Activated T-cell treated with anti-CD3 and anti-CD28 coated beads for 4 hours (primary cell): ENCODE data around the gene TM7SF3.
A peak's percentile ranks its signal among the peaks of the same experiment; 100 is the strongest.
"Not testable (repeated sequence)": the region's sequence is repeated elsewhere in the genome, so short reads cannot be mapped to it uniquely, and the experiment has no call there.

ENCODE experiments used
- DNase-seq: peaks from one replicate; pipeline ENCODE4 v3.0.0-alpha.2; 2020

The TM7SF3 gene

GRCh38 chr12:26976687-26977086 is 37.5 kb downstream of the TM7SF3 start:
- DNase-seq, result no peak

DNA sequence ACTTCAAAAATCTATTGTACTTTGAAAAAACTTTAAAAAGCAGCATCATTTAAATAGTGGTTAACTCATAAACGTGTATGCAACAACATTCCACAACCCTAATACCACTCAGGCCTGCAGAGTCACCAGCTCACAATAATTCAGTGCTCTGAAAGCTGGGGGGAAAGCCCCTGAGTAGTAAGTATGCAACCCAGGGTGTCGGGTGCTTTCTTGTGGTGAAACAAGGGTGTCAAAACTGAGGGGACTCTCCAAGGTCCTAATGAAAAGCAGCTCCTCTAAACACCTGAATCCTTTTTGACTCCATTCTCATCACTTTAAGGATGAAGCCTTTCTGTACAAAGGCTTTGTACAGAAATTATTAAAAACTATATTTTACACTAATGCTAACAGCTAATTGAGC is 42.2 kb downstream of the TM7SF3 start:
- peak; percentile 23 for DNase-seq

DNA sequence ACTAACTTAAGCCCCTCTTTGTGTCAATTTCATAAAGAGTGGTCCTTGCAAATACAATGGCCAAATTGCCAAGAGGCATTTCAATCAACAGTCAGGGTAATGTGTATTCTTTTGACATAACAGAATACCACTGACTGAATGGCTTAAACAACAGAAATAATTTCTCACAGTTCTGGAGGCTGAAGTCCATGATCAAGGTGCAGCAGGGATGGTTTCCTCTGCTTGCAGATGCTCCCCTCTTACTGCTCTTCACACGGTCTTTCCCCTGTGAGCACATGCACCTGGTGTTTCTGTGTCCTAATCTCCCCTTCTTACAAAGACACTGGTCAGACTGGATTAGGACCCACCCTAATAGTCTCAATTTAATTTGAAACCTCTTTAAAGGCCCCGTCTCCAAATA is 44.0 kb downstream of the TM7SF3 start:
- DNase-seq, result no peak

DNA sequence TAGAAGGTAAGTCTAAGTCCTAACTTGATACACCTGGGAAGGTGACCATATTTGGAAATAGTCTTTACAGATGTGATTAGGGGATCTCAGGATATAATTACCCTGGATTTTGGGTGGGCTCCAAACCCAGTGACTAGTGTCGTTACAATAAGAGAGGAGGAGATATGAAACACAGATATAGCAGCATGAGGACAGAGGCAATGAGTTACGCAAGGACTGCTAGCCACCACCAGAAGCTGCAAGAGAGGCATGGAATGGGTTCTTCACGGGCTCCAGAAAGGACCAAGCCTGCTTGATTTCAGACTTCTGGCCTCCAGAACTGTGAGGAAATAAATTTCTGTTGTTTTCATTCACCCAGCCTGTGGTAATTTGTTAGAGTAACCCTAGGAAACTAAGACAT is 47.3 kb downstream of the TM7SF3 start:
- no peak for DNase-seq

DNA sequence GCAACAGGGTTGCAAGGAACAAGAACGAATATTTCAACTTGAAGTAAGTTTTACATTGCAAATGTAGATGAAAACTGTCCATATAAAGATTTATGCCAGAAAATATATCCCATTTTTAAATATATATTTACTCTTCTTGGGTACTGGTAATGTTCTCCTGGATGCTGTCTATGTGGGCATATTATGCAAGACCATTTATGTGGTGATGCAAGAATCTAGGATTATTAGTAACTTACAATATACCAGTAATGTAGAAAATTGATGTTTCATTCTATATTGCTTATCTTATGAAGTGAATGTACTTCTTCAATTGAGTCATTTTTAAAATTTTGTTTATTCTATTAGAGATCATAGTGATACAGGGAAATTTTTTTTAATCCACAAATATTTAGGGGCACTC is 50.8 kb downstream of the TM7SF3 start:
- DNase-seq, result no peak

- no peak for DNase-seq
Measured at GRCh38 chr12:26961803-26962202, 52.4 kb downstream of the TM7SF3 start.

- not testable (repeated sequence) for DNase-seq
Measured at GRCh38 chr12:26961391-26961790, 52.8 kb downstream of the TM7SF3 start.

GRCh38 chr12:26954027-26954426 is 60.2 kb downstream of the TM7SF3 start:
- no peak for DNase-seq

DNA sequence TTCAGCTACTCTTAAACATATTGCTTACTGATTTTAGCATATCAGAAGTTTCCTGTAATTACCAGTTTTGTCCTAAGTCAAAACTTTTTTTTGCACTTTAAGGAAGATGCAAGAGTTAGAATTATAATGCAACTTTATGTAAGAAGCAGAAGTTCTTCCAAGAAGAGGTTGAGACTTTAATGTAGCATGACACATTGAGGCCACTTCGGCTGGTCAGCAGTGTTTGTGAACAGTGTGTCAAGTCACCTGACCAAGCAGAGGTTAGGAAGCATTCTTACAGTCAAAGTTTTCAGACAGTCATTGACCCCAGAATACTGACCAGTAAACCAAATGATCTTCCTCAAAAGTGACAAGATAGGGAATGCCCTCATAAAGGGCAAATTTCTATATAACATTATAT is 60.7 kb downstream of the TM7SF3 start:
- DNase-seq, result no peak

DNA sequence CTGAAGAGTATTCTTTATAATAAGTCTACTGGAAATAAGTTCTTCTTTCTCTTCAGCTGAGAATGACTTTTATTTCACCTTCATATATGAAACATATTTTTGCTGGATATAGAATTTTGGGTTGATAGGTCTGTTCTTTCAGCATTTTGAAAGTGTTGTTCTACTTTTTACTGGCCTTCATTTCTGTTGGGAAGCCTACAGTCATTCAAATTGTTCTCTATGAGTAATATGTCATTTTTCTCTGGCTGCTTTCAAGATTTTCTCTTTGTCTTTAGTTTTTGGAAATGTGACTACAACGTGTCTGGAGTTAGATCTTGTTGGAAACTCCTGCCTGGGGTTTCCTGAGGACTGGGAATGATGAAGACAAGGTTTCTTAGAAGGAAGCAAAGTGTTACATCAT is 65.9 kb downstream of the TM7SF3 start:
- no peak for DNase-seq

DNA sequence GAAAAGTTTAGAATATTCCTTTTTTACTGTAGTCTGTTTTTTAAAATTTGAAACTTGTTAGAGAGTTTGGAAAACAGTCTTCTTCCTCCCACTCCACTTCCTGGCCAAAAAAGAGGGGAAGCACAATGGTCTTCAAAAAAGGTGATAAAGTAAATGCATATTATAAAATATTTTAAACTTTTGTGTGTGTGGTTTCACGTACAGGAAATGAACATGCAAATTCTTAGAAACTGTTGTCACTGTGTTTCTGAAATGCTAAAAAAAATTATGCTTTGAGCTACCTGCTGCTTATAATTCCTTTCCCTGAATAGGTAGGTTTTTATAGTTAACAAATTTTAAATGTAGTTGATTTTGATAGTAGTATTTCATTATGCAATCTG is 73.0 kb downstream of the TM7SF3 start:
- DNase-seq, result no peak

GRCh38 chr12:26940516-26941214 is 73.5 kb downstream of the TM7SF3 start:
- DNase-seq, result peak; percentile 23

GRCh38 chr12:26939953-26940352 is 74.2 kb downstream of the TM7SF3 start:
- DNase-seq, result no peak

DNA sequence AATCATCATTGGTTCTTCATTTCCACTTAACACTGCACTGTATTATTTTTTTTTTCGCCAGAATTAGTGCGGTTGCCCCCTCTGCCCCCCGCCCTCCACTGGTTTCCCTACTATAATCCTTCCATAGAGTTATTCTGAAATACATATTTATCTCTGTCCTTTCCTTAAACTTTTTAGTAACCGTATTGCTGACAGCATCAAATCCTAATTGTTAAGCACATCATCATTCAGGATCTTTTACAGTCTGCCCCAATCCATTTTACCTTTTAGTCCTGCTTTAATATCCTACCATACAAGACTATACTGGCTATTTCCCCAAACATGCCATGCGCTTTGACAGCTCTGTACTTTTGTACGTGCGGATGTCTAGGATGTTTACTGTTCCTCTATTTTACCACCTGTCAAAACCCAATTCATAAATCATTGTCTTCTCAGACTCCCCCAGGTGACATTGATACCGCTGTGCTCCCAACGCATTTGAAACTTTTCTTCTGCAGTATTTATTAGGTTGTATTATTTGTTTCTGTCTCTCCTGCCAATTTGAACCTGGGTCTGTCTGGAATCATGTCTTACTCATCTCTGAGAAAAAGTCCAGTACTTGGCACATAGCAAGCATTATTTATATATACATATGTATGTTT is 74.9 kb downstream of the TM7SF3 start:
- no peak for DNase-seq

GRCh38 chr12:26938701-26939062 is 75.5 kb downstream of the TM7SF3 start:
- DNase-seq, result no peak

DNA sequence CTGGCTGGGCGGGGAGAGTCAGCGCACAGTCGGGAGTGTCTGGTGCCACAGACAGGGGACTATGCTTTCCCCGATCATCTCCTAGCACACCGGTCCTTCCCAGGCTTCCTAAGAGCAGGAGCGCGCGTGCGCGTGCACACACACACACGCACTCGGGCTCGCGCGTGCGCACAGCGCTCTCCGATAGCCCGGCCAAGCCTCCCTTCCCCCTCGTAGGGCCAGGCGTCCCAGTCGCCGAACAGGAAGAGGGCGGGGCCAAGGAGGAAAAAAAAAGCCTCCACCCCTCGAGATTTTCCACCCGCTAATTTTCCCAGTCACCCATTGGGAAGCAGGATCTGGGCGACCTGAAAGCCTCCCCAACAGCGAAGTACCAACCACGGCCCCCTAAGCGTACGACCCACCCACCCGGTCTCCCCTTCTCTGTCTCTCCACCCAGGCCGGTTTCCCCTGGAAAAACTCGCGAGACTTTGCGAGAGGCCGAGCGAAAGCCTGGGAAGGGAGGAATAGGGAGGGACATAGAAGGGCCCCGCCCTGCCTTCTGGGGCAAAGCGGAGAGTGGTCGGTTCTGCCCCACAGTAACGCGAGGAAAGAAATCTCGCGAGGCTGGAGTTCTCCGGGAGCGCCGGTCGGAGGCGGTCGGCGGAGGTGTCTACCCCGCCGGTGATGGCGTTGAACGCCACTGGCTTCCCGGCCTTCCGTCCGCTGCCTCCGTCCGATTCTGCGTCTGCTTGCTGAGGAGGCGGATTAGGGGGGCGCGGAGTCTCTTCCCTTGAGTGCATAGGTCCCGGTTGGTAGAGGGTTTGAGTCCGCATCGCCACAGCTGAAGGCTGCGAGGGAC is 76.1 kb downstream of the TM7SF3 start, which contains the start of the genes FGFR1OP2 and INTS13:
Gene FGFR1OP2, plus strand, starts transcription at position 608 of the 838 bp plus-strand sequence. CDS start 15,689 bp downstream, outside the sequence.
Gene INTS13, minus strand, starts transcription at position 119 of the 838 bp plus-strand sequence. CDS start 1,178 bp downstream, outside the sequence.
- peak; percentile 96 for DNase-seq

- no peak for DNase-seq
Measured at GRCh38 chr12:26937443-26937862, 76.7 kb downstream of the TM7SF3 start.

GRCh38 chr12:26936559-26937442 is 77.4 kb downstream of the TM7SF3 start:
- DNase-seq, result no peak

DNA sequence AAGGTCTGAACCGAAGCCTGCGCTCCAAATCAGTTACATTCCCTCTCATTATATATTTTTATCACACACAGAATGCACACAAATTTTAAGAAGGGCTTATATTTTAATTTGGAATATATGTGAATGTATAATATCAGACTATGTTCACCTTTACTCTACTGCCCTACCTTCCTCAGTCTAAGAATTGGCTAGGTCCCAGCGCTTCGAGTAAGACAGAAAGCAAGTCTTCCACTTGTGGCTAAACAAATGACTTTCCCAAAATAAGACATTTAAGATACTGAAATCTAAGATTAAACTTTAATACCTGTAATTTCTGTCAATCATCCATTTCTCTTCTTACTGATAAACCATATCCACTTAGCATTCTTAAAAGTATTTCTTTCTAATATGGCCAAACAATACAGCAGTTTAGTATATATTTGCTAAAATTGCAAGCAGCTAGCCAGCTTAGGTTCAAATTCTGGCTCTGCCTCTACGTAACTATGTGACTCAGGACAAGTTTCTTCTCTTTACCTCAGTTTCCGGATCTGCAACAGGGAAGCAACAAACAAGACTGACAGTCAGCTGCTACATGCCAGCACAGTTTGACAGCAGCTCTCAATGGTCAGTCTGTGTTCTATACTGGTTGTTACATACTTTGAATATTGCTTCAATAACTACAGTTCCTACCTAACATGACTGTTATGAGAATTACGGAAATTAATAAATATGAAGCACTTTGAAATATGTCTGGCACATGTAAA is 78.4 kb downstream of the TM7SF3 start:
- DNase-seq, result no peak

GRCh38 chr12:26929590-26929989 is 84.6 kb downstream of the TM7SF3 start:
- no peak for DNase-seq

GRCh38 chr12:26928661-26929060 is 85.5 kb downstream of the TM7SF3 start:
- no peak for DNase-seq
